ENCODE results near the gene UGT2B15. TPM values are rescaled to one million over a fixed set of nuclear protein-coding genes. Genes with fewer than 3 reads are reported as not detected.
"Not testable (repeated sequence)": the region's sequence is repeated elsewhere in the genome, so short reads cannot be mapped to it uniquely, and the experiment has no call there.

Gene UGT2B15
- total RNA-seq, 2 donors from 2014 or later: not detected

- ATAC-seq (no peak), DNase-seq (no peak)
- intact Hi-C loops (cut with DNase I): no loop called here
Measured at GRCh38 chr4:68658672-68659071, 11.8 kb downstream of the UGT2B15 start.

GRCh38 chr4:68657022-68657594 is 13.3 kb downstream of the UGT2B15 start:
- intact Hi-C loops (cut with DNase I); DNase-seq; ATAC-seq: not testable (repeated sequence)

GRCh38 chr4:68656445-68656973 is 13.9 kb downstream of the UGT2B15 start:
- DNase-seq; ATAC-seq; intact Hi-C loops (cut with DNase I): not testable (repeated sequence)

- DNase-seq (no peak), ATAC-seq (no peak)
- intact Hi-C loops (cut with DNase I): no loop called here
Measured at GRCh38 chr4:68655764-68656444, 14.5 kb downstream of the UGT2B15 start.

DNA sequence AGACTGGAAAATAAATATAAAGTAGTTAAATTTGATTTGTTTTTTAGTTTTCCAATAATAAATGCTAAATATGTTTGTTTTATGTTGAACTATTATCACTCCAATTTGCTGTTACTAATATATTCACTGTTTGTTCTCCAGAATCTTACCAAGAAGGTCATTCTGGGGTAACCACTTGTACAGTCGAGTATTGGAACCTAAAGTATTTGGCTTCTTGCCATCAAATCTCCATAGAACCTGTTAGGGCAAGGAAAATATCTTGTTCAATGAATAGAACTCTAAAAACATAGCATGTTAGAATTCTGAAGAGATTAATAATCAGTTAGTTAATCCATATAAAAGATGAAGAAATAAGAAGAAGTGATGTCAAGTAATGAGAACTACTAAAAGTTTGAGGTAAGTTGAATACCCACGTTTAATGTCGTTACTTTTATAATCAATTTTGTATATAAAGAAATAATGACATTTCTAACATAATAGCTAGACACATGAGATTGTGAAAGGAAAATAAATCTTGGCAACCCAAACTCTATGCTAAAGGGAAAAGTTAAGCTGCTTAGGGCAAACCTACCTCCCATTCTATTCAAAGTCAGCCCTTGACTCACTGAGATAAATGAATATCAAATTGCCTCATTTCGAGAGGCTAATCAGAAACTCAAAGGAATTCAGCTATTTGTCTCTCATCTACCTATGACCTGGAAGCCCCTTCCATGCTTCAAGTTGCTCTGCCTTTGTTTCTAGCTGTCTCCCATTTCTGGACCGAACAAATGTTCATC is 15.3 kb downstream of the UGT2B15 start:
- no peak for ATAC-seq
- intact Hi-C loops (cut with DNase I): no loop called here
- DNase-seq: no peak

GRCh38 chr4:68651932-68652331 is 18.5 kb downstream of the UGT2B15 start:
- intact Hi-C loops (cut with DNase I): no loop called here
- ATAC-seq (no peak), DNase-seq (no peak)

GRCh38 chr4:68630371-68630770 is 40.1 kb downstream of the UGT2B15 start:
- DNase-seq: no peak
- intact Hi-C loops (cut with DNase I): no loop called here
- no peak for ATAC-seq

GRCh38 chr4:68622731-68623130 is 47.7 kb downstream of the UGT2B15 start:
- intact Hi-C loops (cut with DNase I); DNase-seq; ATAC-seq: not testable (repeated sequence)

- no peak for ATAC-seq
Measured at GRCh38 chr4:68617003-68617698, 53.3 kb downstream of the UGT2B15 start.

GRCh38 chr4:68615699-68616422 is 54.6 kb downstream of the UGT2B15 start:
- no peak for ATAC-seq
- intact Hi-C loops (cut with DNase I): no loop called here
- no peak for DNase-seq

More at GRCh38 chr4:68617003-68617698, 53.3 kb downstream of the UGT2B15 start:
- intact Hi-C loops (cut with DNase I): no loop called here
- DNase-seq: no peak

GRCh38 chr4:68613752-68614151 is 56.7 kb downstream of the UGT2B15 start:
- DNase-seq: no peak
- ATAC-seq: no peak
- intact Hi-C loops (cut with DNase I): no loop called here

DNA sequence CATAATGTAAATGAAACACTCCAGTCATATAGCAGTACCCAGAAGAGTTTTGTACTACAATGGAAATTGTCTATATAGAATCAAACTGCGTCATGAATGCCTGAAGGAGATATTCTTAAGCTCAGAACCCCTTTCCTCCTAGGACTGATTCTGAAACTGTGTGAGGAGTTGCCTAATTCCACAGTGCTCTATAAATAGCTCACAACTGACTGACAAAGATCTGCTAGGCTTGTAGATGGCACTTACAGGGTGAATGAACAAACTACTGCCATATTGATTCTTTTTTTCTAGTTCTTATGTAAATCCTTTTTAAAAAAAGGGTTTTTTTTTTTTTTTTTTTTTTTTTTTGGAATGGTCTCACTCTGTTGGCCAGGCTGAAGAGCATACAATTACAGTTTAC is 64.2 kb downstream of the UGT2B15 start:
- intact Hi-C loops (cut with DNase I): no loop called here
- no peak for ATAC-seq
- DNase-seq: no peak

- DNase-seq (no peak), ATAC-seq (no peak)
- intact Hi-C loops (cut with DNase I): no loop called here
Measured at GRCh38 chr4:68599150-68599549, 71.3 kb downstream of the UGT2B15 start.

GRCh38 chr4:68597482-68597881 is 73.0 kb downstream of the UGT2B15 start:
- intact Hi-C loops (cut with DNase I): no loop called here

More at GRCh38 chr4:68597482-68597881, 73.0 kb downstream of the UGT2B15 start:
- ATAC-seq: no peak
- DNase-seq: no peak

Other genes with a start within 250 kb of the UGT2B15 start
- gene TMPRSS11E, start 223.2 kb downstream of the UGT2B15 start, total RNA-seq: not detected
- not detected for gene UGT2B17, start 94.3 kb downstream of the UGT2B15 start, total RNA-seq
- not detected for gene UGT2B10, start 145.3 kb upstream of the UGT2B15 start, total RNA-seq